Measurements from ENCODE around the gene EMID1.

The EMID1 gene

DNA sequence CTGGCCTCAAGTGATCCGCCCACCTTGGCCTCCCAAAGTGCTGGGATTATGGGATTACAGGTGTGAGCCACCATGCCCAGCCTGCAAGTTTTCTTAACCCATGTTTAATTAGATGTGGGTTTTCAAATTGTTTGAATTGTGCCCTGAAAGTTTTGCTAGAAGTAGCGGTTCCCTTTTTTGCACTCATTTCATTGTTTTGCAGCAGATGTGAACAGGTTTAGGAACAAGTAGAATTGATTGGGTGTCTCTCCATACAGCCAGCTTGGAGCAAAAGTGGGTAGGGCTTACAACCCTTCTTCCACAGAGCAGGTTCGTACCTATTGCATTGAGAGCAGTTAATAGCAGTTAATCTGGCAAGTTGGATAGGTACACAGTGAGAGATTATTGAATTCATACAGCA lies 78.5 kb downstream of the EMID1 start:
- DNase-seq (ENCODE audit: extremely low read depth, insufficient read length): no peak
- Histone ChIP-seq H3K36me3 (ENCODE audit: control insufficient read depth, insufficient read depth, low read length) (peaks cover 25% of the 10 kb centered on the region), H3K27me3 (replicated peaks; ENCODE audit: control insufficient read depth, insufficient read depth, low read length) (no peaks in the 10 kb centered on the region), H3K4me3 (replicated peaks; ENCODE audit: low read depth, low read length) (no peak overlapping the region)
- TF ChIP-seq, protein P1, sequence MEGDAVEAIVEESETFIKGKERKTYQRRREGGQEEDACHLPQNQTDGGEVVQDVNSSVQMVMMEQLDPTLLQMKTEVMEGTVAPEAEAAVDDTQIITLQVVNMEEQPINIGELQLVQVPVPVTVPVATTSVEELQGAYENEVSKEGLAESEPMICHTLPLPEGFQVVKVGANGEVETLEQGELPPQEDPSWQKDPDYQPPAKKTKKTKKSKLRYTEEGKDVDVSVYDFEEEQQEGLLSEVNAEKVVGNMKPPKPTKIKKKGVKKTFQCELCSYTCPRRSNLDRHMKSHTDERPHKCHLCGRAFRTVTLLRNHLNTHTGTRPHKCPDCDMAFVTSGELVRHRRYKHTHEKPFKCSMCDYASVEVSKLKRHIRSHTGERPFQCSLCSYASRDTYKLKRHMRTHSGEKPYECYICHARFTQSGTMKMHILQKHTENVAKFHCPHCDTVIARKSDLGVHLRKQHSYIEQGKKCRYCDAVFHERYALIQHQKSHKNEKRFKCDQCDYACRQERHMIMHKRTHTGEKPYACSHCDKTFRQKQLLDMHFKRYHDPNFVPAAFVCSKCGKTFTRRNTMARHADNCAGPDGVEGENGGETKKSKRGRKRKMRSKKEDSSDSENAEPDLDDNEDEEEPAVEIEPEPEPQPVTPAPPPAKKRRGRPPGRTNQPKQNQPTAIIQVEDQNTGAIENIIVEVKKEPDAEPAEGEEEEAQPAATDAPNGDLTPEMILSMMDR (IDR thresholded peaks at IDR 0.05; ENCODE audit: insufficient read depth, low read length, poor library complexity, severe bottlenecking): no peak

- H3K4me3 ChIP-seq (replicated peaks; ENCODE audit: low read depth, low read length): no peak overlapping the region
- peaks cover 37% of the 10 kb centered on the region for H3K36me3 ChIP-seq (ENCODE audit: control insufficient read depth, insufficient read depth, low read length)
- H3K27me3 ChIP-seq (replicated peaks; ENCODE audit: control insufficient read depth, insufficient read depth, low read length): no peaks in the 10 kb centered on the region
- TF ChIP-seq, protein P1 (IDR thresholded peaks at IDR 0.05; ENCODE audit: insufficient read depth, low read length, poor library complexity, severe bottlenecking): no peak
- no peak for DNase-seq (ENCODE audit: extremely low read depth, insufficient read length)
Measured at GRCh38 chr22:29288837-29289236, 83.1 kb downstream of the EMID1 start.

GRCh38 chr22:29290061-29290460 lies 84.4 kb downstream of the EMID1 start:
- no peak for DNase-seq (ENCODE audit: extremely low read depth, insufficient read length)
- Histone ChIP-seq H3K27me3 (replicated peaks; ENCODE audit: control insufficient read depth, insufficient read depth, low read length) (no peaks in the 10 kb centered on the region), H3K36me3 (ENCODE audit: control insufficient read depth, insufficient read depth, low read length) (peaks cover 33% of the 10 kb centered on the region), H3K4me3 (replicated peaks; ENCODE audit: low read depth, low read length) (no peak overlapping the region)
- TF ChIP-seq, protein P1 (IDR thresholded peaks at IDR 0.05; ENCODE audit: insufficient read depth, low read length, poor library complexity, severe bottlenecking): no peak

DNA sequence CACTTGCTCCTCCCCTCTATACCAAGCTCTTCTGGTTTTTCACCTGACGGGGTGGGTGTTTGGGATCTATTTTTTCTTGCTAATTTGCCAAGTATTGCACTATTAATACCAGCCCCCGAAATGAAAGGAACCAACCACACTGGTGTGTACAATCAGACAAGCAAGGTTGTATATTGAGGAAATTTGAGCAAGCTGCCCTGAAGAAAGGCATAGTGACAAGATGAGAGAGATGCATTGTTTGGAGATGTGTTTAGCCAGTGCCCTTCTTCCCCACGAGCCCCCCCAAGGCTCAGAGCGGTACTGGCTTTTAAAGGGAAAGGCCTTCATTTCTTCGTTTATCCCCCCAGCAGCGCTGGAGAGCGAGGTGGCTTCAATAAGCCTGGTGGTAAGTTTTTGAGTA lies 85.5 kb downstream of the EMID1 start:
- TF ChIP-seq, protein P1 (IDR thresholded peaks at IDR 0.05; ENCODE audit: insufficient read depth, low read length, poor library complexity, severe bottlenecking): no peak
- Histone ChIP-seq H3K36me3 (ENCODE audit: control insufficient read depth, insufficient read depth, low read length) (peaks cover 35% of the 10 kb centered on the region), H3K4me3 (replicated peaks; ENCODE audit: low read depth, low read length) (no peak overlapping the region), H3K27me3 (replicated peaks; ENCODE audit: control insufficient read depth, insufficient read depth, low read length) (no peaks in the 10 kb centered on the region)
- DNase-seq (ENCODE audit: extremely low read depth, insufficient read length): no peak

DNA sequence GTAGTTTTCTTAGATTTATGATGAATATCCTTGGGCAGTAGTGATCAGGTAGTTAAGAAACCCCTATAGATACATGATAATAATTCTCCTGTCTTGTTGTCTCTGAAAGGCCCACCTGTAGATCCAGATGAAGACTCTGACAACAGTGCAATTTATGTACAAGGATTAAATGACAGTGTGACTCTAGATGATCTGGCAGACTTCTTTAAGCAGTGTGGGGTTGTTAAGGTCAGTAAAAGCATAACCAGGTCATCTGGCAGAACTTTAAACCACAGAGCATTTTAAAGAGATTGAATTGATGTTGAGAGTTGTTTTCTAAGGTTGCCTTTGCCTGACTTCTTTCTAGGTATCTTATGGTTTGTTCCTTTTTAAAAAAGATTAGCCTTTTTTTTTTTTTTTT lies 86.7 kb downstream of the EMID1 start:
- DNase-seq (ENCODE audit: extremely low read depth, insufficient read length): no peak
- Histone ChIP-seq H3K4me3 (replicated peaks; ENCODE audit: low read depth, low read length) (no peak overlapping the region), H3K36me3 (ENCODE audit: control insufficient read depth, insufficient read depth, low read length) (peaks cover 40% of the 10 kb centered on the region), H3K27me3 (replicated peaks; ENCODE audit: control insufficient read depth, insufficient read depth, low read length) (no peaks in the 10 kb centered on the region)
- TF ChIP-seq, protein P1 (IDR thresholded peaks at IDR 0.05; ENCODE audit: insufficient read depth, low read length, poor library complexity, severe bottlenecking): no peak

DNA sequence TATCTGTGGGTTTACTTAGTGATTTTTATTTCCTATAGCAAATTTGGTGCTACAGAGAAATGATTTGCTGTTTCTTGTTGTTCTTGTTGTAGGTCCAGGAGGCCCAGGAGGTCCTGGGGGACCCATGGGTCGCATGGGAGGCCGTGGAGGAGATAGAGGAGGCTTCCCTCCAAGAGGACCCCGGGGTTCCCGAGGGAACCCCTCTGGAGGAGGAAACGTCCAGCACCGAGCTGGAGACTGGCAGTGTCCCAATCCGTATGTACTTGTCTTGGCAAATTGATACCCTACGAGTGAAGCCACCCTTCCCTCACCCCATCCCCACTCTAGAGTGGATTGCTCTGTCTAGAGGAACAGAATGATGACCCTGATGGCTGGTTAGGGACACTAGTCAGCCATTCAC lies 92.9 kb downstream of the EMID1 start:
- Histone ChIP-seq H3K36me3 (ENCODE audit: control insufficient read depth, insufficient read depth, low read length) (peaks cover 35% of the 10 kb centered on the region), H3K4me3 (replicated peaks; ENCODE audit: low read depth, low read length) (no peak overlapping the region), H3K27me3 (replicated peaks; ENCODE audit: control insufficient read depth, insufficient read depth, low read length) (no peaks in the 10 kb centered on the region)
- TF ChIP-seq, protein P1 (IDR thresholded peaks at IDR 0.05; ENCODE audit: insufficient read depth, low read length, poor library complexity, severe bottlenecking): no peak
- DNase-seq (ENCODE audit: extremely low read depth, insufficient read length): no peak
